NOMO-1 (cell line): Measurements from ENCODE around the gene PTH2R.

Experiments used
- DNase-seq, 2 experiments: peaks; one replicate each; lab custom pipeline; 2025; ENCODE audit not compliant: unreplicated experiment in 2 of 2; lab: John Stamatoyannopoulos, UW

PTH2R gene

GRCh38 chr2:208541989-208542464 is 135.4 kb downstream of the PTH2R start:
- DNase-seq, result no peak

- no peak for DNase-seq
Measured at GRCh38 chr2:208542465-208543041, 136.0 kb downstream of the PTH2R start.
